GOT3 (cell line): ENCODE results near the gene MBD3.
"Not testable (repeated sequence)": the region's sequence is repeated elsewhere in the genome, so short reads cannot be mapped to it uniquely, and the experiment has no call there.

Experiments
- DNase-seq: peaks from one replicate; lab custom pipeline; 2025; ENCODE audit warnings: mixed read lengths; lab: John Stamatoyannopoulos, UW

MBD3 gene

DNA sequence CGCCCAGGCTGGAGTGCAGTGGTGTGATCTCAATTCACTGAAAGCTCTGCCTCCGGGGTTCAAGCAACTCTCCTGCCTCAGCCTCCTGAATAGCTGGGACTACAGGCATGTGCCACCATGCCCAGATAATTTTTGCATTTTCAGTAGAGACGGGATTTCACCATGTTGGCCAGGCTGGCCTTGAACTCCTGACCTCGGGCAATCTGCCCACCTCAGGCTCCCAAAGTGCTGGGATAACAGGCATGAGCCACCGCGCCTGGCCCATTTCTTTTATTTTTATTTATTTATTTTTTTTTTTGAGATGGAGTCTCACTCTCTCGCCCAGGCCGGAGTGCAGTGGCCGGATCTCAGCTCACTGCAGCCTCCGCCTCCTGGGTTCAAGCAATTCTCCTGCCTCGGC is 52.9 kb downstream of the MBD3 start:
- not testable (repeated sequence) for DNase-seq

DNA sequence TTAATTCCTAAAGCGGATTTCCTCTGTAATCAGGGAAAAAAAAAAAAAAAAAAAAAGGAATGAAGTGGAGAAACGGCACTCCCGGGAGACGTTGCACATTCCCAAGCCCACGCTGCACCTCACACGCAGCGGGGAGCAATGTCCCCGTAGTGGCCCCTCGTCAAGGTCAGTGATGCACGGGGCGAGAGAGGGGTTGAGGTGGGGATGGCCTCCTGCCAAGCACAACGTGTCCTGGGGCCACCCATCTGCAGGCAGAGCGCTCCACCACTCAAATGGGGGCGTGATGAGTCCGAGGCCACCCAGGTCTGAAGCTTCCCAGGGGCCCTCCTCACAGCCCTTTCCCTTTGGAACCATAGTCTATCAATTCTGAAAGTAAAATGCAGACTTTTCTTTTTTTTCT is 53.7 kb downstream of the MBD3 start:
- no peak for DNase-seq

DNA sequence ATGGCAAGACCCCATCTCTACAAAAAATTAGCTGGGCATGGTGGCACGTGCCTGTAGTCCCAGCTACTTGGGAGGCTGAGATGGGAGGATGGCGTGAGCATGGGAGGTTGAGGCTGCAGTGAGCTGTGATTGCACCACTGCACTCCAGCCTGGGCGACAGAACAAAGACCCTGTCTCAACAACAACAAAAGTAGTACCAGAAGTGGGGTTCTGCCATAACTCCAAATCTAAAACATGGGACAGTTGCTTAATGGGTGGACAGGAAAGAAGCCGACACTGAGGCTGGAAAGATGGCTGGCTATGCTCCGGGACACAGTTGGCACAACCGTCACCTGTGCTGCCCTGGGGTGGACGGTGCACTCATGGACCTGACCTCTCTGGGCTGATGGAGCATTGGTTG is 57.0 kb downstream of the MBD3 start:
- DNase-seq = not testable (repeated sequence)

DNA sequence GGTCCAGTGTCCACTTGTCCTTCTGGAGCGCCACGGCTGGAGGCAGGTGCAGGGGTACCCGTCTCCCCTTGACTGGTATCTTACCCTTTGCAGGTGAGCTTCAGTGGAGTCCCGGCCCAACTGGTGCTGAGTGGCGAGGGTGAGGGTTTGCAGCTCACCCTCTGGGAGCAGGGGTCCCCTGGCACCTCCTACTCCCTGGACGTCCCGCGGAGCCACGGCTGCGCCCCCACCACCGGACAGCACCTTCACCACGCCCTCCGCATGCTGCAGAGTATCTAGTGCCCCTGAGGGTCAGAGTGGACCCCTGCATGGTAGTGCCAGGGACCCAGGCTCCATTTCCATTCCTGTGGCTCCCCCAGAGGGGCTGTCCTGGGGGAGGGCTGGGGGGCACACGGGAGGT is 57.7 kb downstream of the MBD3 start:
- no peak for DNase-seq

DNA sequence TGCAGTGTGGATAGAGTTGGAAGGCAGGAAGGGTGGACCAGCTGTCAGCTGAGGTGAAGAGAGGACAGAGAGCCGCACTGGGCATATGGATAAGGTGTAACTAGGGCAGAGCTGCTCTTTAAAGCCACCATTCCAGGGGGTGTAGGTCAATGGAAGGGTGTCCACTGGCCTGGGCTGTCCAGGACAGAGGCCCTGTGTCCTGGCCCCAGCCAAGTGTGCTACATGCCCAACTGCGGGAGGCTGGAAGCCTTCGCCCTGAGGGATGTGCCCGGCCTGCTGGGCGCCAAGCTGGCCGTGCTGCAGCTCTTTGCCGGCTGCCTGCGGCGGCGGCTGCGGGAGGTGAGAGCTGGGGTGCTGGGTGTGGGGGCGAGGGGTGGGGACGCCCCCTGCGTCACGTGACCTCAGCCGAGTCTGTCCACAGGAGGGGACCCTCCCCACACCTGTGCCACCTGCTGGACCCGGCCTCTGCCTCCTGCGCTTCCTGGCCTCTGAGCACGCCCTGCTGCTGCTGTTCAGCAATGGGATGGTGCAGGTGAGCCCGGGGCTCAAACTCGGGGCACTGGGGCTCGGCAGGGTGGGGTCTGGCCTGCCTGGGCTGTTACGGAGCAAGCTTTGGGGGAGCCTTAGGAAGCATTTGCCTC is 59.0 kb downstream of the MBD3 start:
- DNase-seq = no peak

DNA sequence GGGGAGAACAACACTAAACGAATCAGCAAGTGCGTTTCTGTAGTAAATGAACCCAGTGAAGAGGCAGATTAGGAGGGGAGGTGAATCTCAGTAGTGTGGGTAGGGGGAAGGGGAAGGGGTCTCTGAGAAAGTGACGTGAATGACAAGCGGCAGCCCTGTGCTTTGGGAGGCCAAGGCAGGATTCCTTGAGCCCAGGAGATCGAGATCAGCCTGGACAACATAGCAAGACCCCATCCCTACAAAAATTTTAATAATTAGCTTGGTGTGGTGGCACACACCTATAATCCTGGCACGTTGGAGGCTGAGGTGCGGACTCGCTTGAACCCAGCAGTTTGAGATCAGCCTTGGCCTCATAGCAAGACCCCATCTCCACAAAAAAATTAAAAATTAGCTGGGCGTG is 60.7 kb downstream of the MBD3 start:
- DNase-seq = no peak

DNA sequence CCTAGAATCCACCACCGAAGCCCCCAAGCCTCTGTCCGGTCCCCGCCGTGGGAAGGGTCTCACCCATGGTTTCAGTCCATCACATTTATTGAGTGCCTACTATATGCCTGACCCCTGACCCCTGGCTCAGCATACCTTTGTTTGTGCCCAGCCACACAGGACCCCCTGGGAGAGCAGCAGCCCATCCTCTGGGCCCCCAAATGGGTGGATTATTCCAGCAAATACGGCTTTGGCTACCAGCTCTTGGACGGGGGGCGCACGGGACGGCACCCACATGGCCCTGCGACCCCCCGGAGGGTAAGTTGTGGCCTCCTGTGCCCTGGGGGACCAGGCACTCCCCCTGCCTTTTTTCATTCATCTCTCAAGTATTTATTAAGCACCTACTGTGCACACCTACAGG is 61.1 kb downstream of the MBD3 start:
- DNase-seq = no peak

DNA sequence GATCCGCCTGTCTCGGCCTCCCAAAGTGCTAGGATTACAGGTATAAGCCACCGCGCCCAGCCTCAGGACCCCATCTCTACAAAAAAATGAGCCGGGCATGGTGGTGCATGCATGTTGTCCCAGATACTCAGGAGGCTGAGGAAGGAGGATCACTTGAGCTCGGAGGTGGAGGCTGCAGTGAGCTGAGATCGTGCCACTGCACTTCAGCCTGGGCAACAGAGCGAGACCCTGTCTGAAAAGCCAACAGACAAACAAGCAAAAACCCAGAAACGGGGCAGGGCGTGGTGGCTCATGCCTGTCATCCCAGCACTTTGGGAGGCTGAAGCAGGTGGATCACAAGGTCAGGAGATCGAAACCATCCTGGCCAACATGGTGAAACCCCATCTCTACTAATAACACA is 61.8 kb downstream of the MBD3 start:
- DNase-seq = not testable (repeated sequence)

DNA sequence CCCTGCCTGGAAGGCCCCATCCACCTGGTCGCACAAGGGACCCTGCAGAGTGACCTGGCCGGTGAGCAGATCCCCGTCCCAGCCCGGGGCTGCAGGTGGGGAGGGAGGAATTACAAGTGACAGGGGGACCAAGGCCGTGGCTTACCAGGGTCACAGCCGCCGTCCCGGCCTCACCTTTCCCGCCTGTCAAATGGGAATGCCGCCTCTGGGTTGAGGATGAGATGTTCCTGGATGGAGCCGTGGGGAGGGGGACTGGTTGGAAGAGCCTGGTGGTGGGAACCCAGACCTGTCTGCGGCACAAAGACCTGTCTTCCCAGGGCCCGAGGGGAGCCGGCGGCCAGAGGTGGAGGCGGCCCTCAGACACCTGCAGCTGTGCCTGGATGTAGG is 63.2 kb downstream of the MBD3 start:
- DNase-seq = no peak

DNA sequence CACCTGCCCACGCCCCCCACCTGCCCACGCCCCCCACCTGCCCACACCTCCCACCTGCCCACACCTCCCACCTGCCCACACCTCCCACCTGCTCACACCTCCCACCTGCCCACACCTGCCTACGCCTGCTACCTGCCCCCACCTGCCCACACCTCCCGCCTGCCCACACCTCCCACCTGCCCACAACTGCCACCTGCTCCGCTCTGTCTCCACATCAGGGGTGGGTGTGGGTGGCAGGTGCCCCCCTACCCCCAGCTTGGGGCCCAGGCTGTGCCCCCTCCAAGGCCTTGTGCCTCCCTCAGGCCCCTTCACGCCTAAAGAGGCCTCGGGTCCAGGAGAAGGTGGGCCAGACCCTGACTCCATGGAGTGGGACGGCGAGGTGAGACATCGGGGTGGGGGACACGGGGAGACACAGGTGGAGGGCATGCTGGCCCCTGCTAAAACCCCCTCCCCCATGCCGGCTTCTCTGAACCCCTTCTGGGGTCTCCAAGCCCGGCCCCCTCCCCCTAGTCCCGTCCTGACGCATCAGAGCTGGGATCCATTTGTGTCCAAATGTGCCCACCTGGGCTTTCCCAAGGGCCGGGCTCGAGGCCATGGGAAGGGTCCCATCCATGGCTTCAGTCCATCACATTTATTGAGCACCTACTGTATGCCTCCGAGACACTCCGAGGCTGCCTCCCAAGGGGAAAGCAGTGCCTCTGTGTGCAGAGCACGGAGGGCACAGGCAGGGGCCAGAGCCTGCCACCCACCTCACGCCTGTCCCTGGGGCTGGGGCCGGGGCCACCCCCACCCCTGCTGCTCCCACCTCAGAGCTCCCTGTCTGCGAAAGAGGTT is 63.9 kb downstream of the MBD3 start:
- no peak for DNase-seq

DNA sequence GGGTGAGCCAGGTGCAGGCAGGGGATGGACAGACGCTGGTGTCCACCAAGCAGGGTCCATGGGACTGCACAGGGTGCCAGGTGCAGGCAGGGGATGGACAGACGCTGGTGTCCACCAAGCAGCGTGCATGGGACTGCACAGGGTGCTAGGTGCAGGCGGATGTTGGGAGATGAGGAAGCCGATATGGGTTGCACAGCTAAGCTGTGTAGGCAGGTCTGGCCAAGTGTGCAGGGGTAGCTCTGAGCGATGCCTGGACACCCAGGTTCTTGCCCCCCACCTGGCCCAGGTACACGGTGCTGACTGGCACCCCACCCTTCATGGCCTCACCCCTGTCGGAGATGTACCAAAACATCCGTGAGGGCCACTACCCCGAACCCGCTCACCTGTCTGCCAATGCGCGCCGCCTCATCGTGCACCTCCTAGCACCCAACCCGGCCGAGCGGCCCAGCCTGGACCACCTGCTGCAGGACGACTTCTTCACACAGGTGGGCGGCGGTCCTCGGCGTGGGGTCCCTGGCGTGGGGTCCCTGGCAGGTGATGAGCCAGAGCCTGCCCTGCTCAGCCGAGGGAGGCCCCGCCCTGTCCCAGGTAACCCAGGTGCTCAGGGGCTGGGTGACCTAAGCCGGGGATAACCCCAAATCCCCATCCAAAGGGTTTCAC is 64.9 kb downstream of the MBD3 start:
- no peak for DNase-seq

DNA sequence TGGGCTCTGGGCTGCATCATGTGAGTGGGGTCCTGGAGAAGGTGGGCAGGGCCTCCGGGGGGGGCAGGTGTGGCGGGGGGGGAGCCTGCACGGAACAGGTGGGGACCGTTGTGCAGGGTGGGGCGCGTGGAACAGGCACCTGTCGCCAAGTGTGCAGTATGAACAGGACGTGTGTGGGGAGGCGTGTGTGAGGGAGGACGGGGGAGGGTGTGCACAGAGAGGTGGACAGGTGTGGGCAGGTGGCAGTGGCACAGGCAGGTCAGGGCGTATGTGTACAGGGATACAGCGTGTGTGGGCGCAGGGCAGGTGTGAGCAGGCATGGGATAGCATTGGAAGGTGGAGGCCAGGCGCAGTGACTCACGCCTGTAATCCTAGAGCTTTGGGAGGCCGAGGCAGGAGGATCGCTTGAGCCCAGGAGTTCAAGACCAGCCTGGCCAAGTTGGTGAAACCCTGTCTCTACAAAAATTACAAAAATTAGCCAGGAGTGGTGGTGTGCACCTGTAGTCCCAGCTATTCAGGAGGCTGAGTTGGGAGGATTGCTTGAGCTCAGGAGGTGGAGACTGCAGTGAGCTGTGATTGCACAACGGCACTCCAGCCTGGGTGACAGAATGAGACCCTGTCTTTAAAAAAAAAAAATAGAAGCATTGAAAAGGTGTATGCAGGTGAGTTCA is 65.6 kb downstream of the MBD3 start:
- DNase-seq = no peak

DNA sequence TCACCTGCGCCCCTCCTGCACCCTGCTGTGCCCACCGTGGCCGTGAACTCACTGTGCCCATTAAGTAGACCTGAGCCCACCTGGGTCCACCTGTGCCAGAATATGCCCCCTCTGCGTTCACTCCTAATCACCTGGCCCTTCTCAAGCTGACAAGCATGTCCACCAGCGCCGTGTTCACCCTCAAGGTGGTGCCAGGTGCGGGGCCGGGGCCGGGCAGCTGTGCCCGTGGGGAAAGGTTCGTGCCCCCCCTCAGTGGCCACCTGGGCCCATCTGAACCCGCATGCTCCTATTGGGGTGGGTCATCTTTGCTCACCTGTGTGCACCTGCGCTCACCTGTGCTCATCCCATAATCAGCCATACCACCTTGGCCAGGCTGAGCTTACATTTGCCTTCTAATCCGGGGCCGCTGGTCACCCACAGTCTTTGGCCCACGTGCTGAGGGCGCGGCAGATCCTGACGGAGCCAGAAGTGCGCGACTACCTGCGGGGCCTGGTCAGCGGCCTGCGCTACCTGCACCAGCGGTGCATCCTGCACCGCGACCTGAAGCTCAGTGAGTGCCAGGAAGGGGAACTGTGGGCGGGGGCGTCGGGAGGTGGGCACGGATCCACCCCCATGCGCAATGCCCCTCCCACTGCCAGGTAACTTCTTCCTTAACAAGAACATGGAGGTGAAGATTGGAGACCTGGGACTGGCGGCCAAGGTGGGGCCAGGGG is 66.4 kb downstream of the MBD3 start:
- DNase-seq = no peak

DNA sequence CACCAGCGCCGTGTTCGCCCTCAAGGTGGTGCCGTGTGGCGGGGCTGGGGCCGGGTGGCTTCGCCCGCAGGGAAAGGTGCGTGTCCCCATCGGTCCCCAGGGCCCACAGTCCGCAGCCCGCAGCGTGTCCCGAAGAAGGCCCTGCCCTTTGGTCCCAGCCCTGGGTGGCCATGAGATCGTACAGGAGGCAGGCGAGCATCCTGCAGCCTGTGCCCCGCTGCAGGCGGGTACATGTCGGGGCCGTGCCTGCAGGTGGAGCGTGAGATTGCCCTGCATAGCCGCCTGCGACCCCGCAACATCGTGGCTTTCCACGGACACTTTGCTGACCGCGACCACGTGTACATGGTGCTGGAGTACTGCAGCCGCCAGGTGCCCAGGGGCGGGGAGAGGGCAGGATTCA is 67.3 kb downstream of the MBD3 start:
- no peak for DNase-seq

DNA sequence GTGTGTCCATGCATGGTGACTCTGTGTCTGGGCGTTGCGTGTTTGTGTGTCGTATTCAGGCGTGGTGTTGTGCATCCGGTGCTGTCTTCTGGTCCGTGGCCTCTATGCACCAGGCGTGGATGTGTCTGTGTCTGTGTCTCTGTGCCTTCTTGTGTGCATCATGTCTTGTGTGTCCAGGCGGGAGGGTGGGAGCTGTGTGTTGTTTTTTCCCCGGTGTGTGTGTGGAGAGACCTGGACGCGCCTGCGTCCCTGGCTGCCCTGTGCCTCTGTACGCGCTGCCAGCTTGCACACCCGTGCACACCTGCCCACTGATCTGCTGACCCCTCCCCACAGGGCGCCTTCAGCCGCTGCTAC is 67.7 kb downstream of the MBD3 start:
- DNase-seq = no peak

DNA sequence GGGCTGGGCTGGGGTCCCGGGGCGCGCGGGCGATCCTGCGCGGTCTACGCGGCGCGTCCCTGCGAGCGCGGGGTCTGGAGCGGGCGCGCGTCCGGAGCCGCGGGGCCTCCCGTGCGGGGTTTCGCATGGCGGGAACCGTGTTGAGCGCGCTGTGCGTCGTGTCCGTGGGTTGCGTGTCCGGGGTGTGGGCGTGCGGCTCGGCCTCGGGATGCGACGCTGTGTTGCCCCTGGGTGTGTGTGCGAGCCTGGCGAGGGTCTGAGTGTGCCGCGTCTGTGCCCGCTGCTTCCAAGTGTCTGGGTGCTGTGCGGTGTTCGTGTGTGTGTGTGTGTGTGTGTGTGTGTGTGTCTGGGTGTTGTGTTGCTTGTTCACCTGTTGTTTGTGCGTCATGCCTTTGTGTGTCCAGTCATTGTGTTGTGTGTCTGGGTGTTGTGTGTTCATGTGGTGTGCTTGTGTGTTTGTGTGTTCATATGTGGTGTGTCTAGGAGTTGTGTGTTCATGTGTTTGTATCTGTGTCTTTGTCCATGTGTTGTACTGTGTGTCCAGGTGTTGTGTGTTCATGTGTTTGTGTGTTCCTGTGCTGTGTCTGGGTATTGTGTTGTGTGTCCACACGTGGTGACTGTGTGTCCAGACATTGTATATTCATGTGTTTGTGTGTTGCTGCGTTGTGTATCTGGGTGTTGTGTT is 68.2 kb downstream of the MBD3 start:
- no peak for DNase-seq
